IPS-18a (cell line): ENCODE results near the gene TBC1D8B.

Experiments used
- H3K27ac ChIP-seq: one replicate; pipeline ENCODE4 v1.5.1; 2013; ENCODE audit warnings: low read length
- H3K27me3 ChIP-seq: one replicate; pipeline ENCODE4 v1.6.1; 2013; ENCODE audit warnings: mild to moderate bottlenecking, low read length; ENCODE audit not compliant: control insufficient read depth, insufficient read depth
- H3K36me3 ChIP-seq: one replicate; pipeline ENCODE4 v1.6.1; 2013; ENCODE audit warnings: low read depth, low read length; ENCODE audit not compliant: control insufficient read depth
- H3K4me1 ChIP-seq: one replicate; pipeline ENCODE4 v1.6.1; 2013; ENCODE audit warnings: low read depth, low read length; ENCODE audit not compliant: control insufficient read depth
- H3K4me3 ChIP-seq: one replicate; pipeline ENCODE4 v1.5.1; 2013; ENCODE audit warnings: low read length
- H3K9ac ChIP-seq: one replicate; pipeline ENCODE4 v1.6.1; 2013; ENCODE audit warnings: mild to moderate bottlenecking, low read length, moderate library complexity
- H3K9me3 ChIP-seq: one replicate; pipeline ENCODE4 v1.6.1; 2013; ENCODE audit warnings: low read depth, low read length; ENCODE audit not compliant: control insufficient read depth

The TBC1D8B gene

GRCh38 chrX:106919932-106920452 is 117.5 kb downstream of the TBC1D8B start, which contains the start of gene CLDN2:
Gene CLDN2 (plus strand): TSS chrX:106920402. CDS start chrX:106928229, 7,827 bp downstream.
- Histone ChIP-seq H3K27me3 (peaks cover 6% of the 10 kb centered on the region), H3K27ac (no peak within 1 kb of the TSS), H3K4me1 (peaks cover 14% of the 10 kb centered on the region), H3K9ac (no peak within 1 kb of the TSS), H3K9me3 (no peaks in the 10 kb centered on the region), H3K36me3 (no peaks in the 10 kb centered on the region), H3K4me3 (no peak within 1 kb of the TSS)

GRCh38 chrX:106921637-106922036 is 119.2 kb downstream of the TBC1D8B start:
- Histone ChIP-seq H3K9ac (no peak overlapping the region), H3K27ac (no peak overlapping the region), H3K36me3 (no peaks in the 10 kb centered on the region), H3K9me3 (no peaks in the 10 kb centered on the region), H3K4me1 (peaks cover 14% of the 10 kb centered on the region), H3K4me3 (no peak overlapping the region), H3K27me3 (peaks cover 6% of the 10 kb centered on the region)
